ENCODE results near the gene UTP4.
"Not testable (repeated sequence)": the region's sequence is repeated elsewhere in the genome, so short reads cannot be mapped to it uniquely, and the experiment has no call there.

UTP4 gene

DNA sequence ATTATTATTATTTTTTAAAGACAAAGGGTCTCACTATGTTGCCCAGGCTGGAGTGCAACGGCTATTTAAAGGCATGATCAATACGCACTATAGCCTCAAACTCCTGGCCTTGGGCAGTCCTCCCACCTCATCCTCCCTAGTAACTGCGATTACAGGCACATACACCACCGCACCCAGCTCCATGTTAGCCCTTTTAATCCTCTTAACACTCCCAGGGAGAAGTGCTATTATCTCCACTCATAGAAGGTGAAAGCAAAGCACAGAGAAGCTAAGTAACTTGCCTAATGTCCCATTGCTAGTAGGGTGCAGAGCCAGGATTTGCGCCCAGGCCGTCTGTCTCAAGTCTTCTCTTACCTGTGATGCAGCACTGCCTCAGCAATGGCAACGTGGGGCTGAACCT lies 22.0 kb upstream of the UTP4 start:
- no peak for DNase-seq (ENCODE audit: low read depth)

DNA sequence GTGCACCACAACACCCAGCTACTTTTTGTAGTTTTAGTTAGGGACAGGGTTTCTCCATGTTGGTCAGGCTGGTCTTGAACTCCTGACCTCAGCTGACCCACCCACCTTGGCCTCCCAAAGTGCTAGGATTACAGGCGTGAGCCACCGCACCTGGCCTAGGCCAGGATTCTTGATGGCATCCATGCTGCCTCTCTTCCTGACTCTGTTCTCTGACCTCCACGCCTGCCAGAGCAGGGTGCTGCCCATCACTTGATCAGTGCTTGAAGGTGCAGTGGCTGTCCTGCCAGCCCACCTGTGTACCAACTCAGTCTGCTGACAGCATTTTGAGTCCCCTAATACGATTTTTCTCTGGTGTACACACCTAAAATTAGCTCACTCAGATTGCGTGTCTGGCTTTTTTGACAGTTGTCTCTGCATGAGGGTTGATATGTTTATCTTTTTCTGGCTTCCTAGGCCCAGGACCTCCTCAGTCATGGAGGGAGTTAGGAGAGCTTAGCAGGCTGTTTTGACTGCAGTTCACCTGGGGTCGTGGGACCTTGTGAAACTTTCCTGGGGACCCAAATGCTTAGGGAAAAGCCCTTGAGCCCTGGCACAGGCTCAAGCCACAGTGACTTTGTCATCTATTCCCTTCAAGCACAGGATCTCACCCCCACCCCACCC lies 21.1 kb upstream of the UTP4 start:
- no peak for DNase-seq (ENCODE audit: low read depth)

- no peak for DNase-seq (ENCODE audit: low read depth)
Observed at GRCh38 chr16:69111876-69112230, 20.6 kb upstream of the UTP4 start.

- DNase-seq (ENCODE audit: low read depth): no peak
Observed at GRCh38 chr16:69112285-69113129, 19.9 kb upstream of the UTP4 start.

DNA sequence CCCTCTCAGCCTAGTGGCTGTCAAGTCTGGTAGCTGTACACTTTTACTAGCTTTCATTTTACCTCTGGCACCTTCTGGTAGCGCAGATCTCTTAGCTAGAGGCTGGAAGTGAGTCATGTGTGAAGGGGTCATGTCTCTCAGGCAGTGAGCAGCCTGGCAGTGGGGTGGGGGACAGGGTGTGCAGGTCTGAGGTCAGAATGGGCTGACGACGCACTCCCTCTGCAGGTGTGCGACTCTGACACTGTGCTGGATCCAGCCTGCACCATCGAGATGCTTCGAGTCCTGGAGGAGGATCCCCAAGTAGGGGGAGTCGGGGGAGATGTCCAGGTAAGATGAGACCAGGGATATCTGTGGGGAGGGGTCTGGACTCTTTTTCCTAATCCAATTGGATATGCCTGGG lies 19.2 kb upstream of the UTP4 start:
- no peak for DNase-seq (ENCODE audit: low read depth)

DNA sequence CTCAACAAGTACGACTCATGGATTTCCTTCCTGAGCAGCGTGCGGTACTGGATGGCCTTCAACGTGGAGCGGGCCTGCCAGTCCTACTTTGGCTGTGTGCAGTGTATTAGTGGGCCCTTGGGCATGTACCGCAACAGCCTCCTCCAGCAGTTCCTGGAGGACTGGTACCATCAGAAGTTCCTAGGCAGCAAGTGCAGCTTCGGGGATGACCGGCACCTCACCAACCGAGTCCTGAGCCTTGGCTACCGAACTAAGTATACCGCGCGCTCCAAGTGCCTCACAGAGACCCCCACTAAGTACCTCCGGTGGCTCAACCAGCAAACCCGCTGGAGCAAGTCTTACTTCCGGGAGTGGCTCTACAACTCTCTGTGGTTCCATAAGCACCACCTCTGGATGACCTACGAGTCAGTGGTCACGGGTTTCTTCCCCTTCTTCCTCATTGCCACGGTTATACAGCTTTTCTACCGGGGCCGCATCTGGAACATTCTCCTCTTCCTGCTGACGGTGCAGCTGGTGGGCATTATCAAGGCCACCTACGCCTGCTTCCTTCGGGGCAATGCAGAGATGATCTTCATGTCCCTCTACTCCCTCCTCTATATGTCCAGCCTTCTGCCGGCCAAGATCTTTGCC lies 18.0 kb upstream of the UTP4 start:
- no peak for DNase-seq (ENCODE audit: low read depth)

DNA sequence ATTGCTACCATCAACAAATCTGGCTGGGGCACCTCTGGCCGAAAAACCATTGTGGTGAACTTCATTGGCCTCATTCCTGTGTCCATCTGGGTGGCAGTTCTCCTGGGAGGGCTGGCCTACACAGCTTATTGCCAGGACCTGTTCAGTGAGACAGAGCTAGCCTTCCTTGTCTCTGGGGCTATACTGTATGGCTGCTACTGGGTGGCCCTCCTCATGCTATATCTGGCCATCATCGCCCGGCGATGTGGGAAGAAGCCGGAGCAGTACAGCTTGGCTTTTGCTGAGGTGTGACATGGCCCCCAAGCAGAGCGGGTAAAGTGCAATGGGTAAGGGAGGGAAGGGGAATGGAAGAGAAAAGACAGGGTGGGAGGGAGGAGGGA lies 17.5 kb upstream of the UTP4 start:
- no peak for DNase-seq (ENCODE audit: low read depth)

GRCh38 chr16:69115361-69115760 lies 17.1 kb upstream of the UTP4 start:
- DNase-seq (ENCODE audit: low read depth): no peak

GRCh38 chr16:69115837-69116236 lies 16.6 kb upstream of the UTP4 start:
- no peak for DNase-seq (ENCODE audit: low read depth)

DNA sequence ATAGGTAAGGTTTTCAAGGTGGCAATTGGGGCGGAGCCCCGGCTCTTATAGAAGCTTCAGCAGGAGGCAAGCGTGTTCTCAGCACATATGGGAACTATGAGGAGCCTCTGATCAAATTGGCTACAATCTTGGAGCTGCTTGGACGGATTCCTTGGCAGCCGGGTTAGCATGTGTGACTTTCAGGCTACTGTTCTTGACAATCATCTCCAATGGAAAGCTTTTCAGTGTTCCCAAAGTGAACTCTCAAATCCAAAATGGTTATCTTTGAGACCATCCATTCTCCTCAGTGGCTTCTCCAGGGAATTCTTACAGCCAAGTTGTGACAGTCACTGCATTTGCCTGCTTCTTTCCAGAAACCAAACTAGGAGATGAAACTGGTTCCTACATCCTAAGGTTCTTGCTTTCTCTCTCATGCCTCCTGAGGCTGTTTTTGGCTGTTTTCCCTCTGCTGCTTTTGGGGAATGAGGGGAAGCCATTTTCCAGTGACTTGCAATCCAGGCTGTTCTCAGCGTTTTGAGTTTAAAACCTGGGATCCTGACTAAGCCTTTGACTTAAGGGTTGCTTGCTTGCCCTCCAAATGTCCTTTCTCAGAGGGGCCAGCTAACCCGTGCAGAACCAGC lies 16.1 kb upstream of the UTP4 start:
- no peak for DNase-seq (ENCODE audit: low read depth)

GRCh38 chr16:69116906-69117305 lies 15.5 kb upstream of the UTP4 start:
- no peak for DNase-seq (ENCODE audit: low read depth)

DNA sequence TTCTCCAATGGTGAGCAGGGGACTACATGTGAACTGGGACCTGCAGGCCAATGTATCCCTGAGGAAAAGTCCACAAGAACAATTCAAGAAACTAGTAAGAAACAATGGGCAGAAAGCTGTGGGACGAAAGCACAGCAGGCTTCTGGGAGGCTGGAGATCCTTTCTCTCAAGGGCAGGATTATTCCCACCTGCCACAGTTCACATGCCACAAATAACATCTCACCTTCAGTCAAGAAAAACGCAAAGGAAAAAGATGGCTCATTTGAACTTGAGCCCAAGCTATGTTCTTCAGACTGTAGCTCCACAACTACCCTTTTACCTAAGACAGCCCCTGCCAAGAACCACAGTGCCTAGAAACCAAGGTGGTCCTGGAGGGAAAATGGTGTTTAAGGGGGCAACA lies 14.0 kb upstream of the UTP4 start:
- no peak for DNase-seq (ENCODE audit: low read depth)

GRCh38 chr16:69118994-69119393 lies 13.5 kb upstream of the UTP4 start:
- no peak for DNase-seq (ENCODE audit: low read depth)

DNA sequence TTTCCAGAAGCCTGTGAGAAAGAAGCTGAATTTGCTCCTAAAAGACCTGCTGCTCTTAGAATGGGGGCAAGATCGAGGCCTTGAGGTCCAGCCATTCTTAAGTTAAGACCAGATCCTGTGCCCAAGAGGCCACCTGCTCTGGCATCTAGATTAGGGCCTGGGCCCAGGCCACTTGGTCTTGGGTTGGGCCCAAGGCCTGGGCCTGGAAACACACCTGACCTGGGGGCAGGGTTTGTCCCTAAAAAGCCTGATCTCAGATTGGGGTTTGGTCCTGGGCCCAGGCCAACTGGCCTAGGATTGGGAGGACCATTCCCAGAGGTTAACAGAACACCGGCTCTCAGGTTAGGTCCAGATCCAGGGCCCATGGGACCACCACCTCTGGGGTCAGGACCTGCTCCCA lies 12.9 kb upstream of the UTP4 start:
- DNase-seq (ENCODE audit: low read depth): no peak

DNA sequence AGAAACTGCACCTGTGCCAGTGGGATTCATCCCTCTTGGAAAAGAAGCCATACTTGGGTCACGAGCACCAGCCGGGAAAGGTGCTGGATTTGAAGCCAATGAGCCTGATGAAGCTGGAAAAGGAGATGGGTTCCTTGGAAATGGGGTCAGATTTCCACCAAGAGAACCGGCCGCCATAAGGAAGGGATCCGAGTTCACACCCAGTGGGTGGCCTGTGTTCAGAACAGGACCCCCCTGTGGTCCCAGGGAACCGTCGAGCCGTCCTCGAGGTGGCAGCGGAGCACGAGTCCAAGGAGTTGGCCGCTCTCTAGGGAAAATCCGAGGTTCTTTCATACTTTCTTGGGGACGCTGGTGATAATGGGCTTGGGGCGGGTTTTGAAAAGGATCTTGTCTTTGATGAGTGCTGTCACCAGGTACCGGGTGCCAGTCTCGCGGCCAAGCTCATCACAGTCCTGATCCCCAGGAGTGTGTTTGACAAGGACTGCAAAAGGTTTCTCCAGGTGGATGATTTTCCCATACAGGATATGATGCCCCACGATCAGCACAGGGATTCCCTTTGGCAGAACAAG lies 12.3 kb upstream of the UTP4 start:
- no peak for DNase-seq (ENCODE audit: low read depth)

DNA sequence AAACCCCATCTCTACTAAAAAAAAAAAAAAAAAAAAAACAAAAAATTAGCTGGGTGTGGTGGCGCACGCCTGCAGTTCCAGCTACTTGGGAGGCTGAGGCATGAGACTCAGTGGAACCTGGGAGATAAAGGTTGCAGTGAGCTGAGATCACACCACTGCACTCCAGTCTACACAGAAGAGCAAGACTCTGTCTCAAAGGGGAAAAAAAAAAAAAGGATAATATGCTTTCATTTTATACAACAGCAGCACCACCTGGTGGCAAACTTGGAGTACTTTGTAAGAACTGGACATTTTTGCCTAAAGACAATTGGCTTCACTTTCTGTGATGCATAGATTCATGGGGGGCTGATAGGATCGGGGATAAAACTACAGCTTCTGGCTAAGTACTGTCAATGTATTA lies 8.5 kb upstream of the UTP4 start:
- peak; percentile 52 for DNase-seq (ENCODE audit: low read depth)

- not testable (repeated sequence) for DNase-seq (ENCODE audit: low read depth)
Observed at GRCh38 chr16:69124406-69124805, 8.0 kb upstream of the UTP4 start.

GRCh38 chr16:69124961-69125360 lies 7.5 kb upstream of the UTP4 start:
- DNase-seq (ENCODE audit: low read depth): not testable (repeated sequence)

- no peak for DNase-seq (ENCODE audit: low read depth)
Observed at GRCh38 chr16:69126221-69126620, 6.2 kb upstream of the UTP4 start.

- DNase-seq (ENCODE audit: low read depth): not testable (repeated sequence)
Observed at GRCh38 chr16:69126801-69127200, 5.6 kb upstream of the UTP4 start.

- DNase-seq (ENCODE audit: low read depth): no peak
Observed at GRCh38 chr16:69127966-69128510, 4.4 kb upstream of the UTP4 start.

DNA sequence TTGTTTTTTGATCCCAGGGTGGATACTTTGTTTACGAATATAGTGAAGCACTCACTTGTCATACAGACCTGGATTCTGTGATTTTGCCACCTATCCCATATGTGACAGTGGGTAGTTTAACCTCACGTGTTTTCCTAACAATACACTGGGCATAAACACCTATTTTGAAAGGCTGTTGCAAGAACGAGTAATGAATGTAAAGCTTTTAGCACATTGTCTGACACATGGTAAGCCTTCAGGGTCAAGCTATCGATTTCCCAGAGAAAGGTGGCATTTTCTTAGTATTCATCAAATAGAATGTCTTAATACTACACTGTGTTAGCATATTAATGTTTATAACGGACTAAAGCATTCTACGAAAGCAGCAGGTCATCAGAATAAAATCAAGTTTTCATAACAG lies 2.0 kb upstream of the UTP4 start:
- no peak for DNase-seq (ENCODE audit: low read depth)
